ENCODE measurements around the gene INTS15. TPM values are rescaled to one million over a fixed set of nuclear protein-coding genes. Genes with fewer than 3 reads are reported as not detected.
A peak's percentile ranks its signal among the peaks of the same experiment; 100 is the strongest.

The INTS15 gene
- polyA plus RNA-seq, 1 donor (not counting 4 experiments of a cell fraction or from before 2014, with no cell fraction given): 11.9 TPM

- Histone ChIP-seq H3K79me2 (ENCODE audit: control insufficient read depth, insufficient read depth, low read length) (no peaks in the 10 kb centered on the region), H4K20me1 (ENCODE audit: control insufficient read depth, extremely low read depth, insufficient read depth, low read length) (peaks cover 3% of the 10 kb centered on the region), H3K9me1 (ENCODE audit: control insufficient read depth, extremely low read depth, insufficient read depth, low read length) (no peaks in the 10 kb centered on the region), H3K27ac (ENCODE audit: control insufficient read depth, insufficient read depth, low read length) (no peak overlapping the region), H3K4me3 (ENCODE audit: control insufficient read depth in 2 of 3, extremely low read depth in 1 of 3, insufficient read depth in 2 of 3, low read depth in 1 of 3, low read length in 3 of 3) (no peak overlapping the region), H3K4me2 (ENCODE audit: control insufficient read depth, extremely low read depth, insufficient read depth, low read depth, low read length) (no peak overlapping the region), H3K9ac (ENCODE audit: control insufficient read depth, extremely low read depth, insufficient read depth, low read length) (no peak overlapping the region), H2AFZ (ENCODE audit: control insufficient read depth, low read length) (no peak overlapping the region), H3K36me3 (ENCODE audit: control insufficient read depth in 2 of 2, extremely low read depth in 1 of 2, insufficient read depth in 2 of 2, low read length in 2 of 2) (no peaks in the 10 kb centered on the region), H3K27me3 (ENCODE audit: control insufficient read depth, extremely low read depth, insufficient read depth, low read length) (no peaks in the 10 kb centered on the region), H3K9me3 (ENCODE audit: control insufficient read depth, low read depth, low read length) (no peaks in the 10 kb centered on the region), H3K4me1 (ENCODE audit: control insufficient read depth, extremely low read depth, insufficient read depth, low read length) (peaks cover 6% of the 10 kb centered on the region)
- DNase-seq (ENCODE audit: low read depth, low spot score) (no peak), FAIRE-seq (no peak)
- TF ChIP-seq CTCF (optimal IDR thresholded peaks at IDR 0.05 in 1 of 3, IDR thresholded peaks at IDR 0.05 in 1 of 3, conservative IDR thresholded peaks at IDR 0.05 in 1 of 3; ENCODE audit: extremely low read depth in 1 of 3, insufficient read depth in 2 of 3, low read length in 3 of 3) (no peak), EZH2 (IDR thresholded peaks at IDR 0.05; ENCODE audit: low read length) (no peak)
- dilution Hi-C loops (cut with MboI; ENCODE audit: extremely low pct_ligation_motif_present, low sequenced_read_pairs): no loop called here
These were observed 34.4 kb downstream of the INTS15 start for GRCh38 chr7:6624246-6624611.

GRCh38 chr7:6628045-6628444, 38.2 kb downstream of the INTS15 start:
- Histone ChIP-seq H4K20me1 (ENCODE audit: control insufficient read depth, extremely low read depth, insufficient read depth, low read length) (no peaks in the 10 kb centered on the region), H3K9ac (ENCODE audit: control insufficient read depth, extremely low read depth, insufficient read depth, low read length) (peak overlapping the region; percentile 22), H3K9me1 (ENCODE audit: control insufficient read depth, extremely low read depth, insufficient read depth, low read length) (no peaks in the 10 kb centered on the region), H3K27me3 (ENCODE audit: control insufficient read depth, extremely low read depth, insufficient read depth, low read length) (no peaks in the 10 kb centered on the region), H3K4me2 (ENCODE audit: control insufficient read depth, extremely low read depth, insufficient read depth, low read depth, low read length) (peak overlapping the region; percentile 37), H2AFZ (ENCODE audit: control insufficient read depth, low read length) (peak overlapping the region; percentile 84), H3K36me3 (ENCODE audit: control insufficient read depth in 2 of 2, extremely low read depth in 1 of 2, insufficient read depth in 2 of 2, low read length in 2 of 2) (no peaks in the 10 kb centered on the region), H3K27ac (ENCODE audit: control insufficient read depth, insufficient read depth, low read length) (no peak overlapping the region), H3K79me2 (ENCODE audit: control insufficient read depth, insufficient read depth, low read length) (no peaks in the 10 kb centered on the region), H3K4me1 (ENCODE audit: control insufficient read depth, extremely low read depth, insufficient read depth, low read length) (peaks cover 6% of the 10 kb centered on the region), H3K4me3 (ENCODE audit: control insufficient read depth in 2 of 3, extremely low read depth in 1 of 3, insufficient read depth in 2 of 3, low read depth in 1 of 3, low read length in 3 of 3) (no peak overlapping the region), H3K9me3 (ENCODE audit: control insufficient read depth, low read depth, low read length) (no peaks in the 10 kb centered on the region)
- dilution Hi-C loops (cut with MboI; ENCODE audit: extremely low pct_ligation_motif_present, low sequenced_read_pairs): no loop called here
- FAIRE-seq (peak; percentile 63), DNase-seq (ENCODE audit: low read depth, low spot score) (no peak)
- TF ChIP-seq CTCF (optimal IDR thresholded peaks at IDR 0.05 in 1 of 3, IDR thresholded peaks at IDR 0.05 in 1 of 3, conservative IDR thresholded peaks at IDR 0.05 in 1 of 3; ENCODE audit: extremely low read depth in 1 of 3, insufficient read depth in 2 of 3, low read length in 3 of 3): no peak
- no peak for TF ChIP-seq EZH2 (IDR thresholded peaks at IDR 0.05; ENCODE audit: low read length)
